ENCODE results near the gene TCEAL9.

TCEAL9 gene

DNA sequence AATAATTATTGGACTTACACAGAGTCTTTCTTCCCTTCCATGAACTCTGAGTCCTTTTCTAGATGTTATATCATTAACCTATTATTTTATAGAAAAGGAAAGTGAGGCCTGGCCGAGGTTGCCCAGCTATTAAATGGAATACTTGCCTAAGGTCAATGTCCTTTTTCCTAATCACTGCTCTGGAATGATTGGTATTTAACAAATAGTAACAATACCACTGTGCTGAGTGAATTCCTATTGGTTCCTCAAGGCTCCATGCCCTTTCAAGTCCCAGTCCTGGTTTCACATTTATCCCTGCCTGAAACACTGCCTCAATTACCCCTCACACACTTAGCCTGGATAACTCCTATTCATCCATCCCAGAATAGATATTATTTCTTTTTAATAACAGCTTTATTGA lies 6.2 kb downstream of the TCEAL9 start:
- WGBS (ENCODE audit: extremely low coverage, insufficient coverage, insufficient read length): no CpG with 5 or more reads among the region's 1 CpG
- Histone ChIP-seq H3K4ac (ENCODE audit: low read depth, low read length) (no peak overlapping the region), H2BK120ac (ENCODE audit: insufficient read depth, low read length, poor library complexity) (no peak overlapping the region), H3K4me1 (ENCODE audit: control insufficient read depth in 1 of 2, insufficient read depth in 2 of 2, low read length in 2 of 2) (peaks cover 0 to 5% of the 10 kb centered on the region in 2 experiments), H3K79me1 (ENCODE audit: low read length) (no peaks in the 10 kb centered on the region), H2BK12ac (ENCODE audit: low read length) (no peak overlapping the region), H4K12ac (ENCODE audit: low read depth, low read length) (no peak overlapping the region), H3K79me2 (ENCODE audit: control insufficient read depth, insufficient read depth, low read length, poor library complexity) (no peaks in the 10 kb centered on the region), H3K27ac (ENCODE audit: low read depth, low read length) (no peak overlapping the region), H2BK5ac (ENCODE audit: low read depth, low read length, poor library complexity) (no peak overlapping the region), H3K23ac (ENCODE audit: low read length) (no peak overlapping the region), H3K27me3 (ENCODE audit: insufficient read depth, low read length) (no peaks in the 10 kb centered on the region), H2AK5ac (ENCODE audit: low read length) (no peak overlapping the region), H2AFZ (ENCODE audit: insufficient read depth, low read length, poor library complexity) (no peak overlapping the region), H3K4me2 (ENCODE audit: low read length) (no peak overlapping the region), H3K9me3 (ENCODE audit: insufficient read depth, low read depth, low read length) (no peaks in the 10 kb centered on the region), H3K9ac (ENCODE audit: low read length) (no peak overlapping the region), H3K14ac (ENCODE audit: low read length) (no peak overlapping the region), H4K91ac (ENCODE audit: low read depth, low read length) (no peak overlapping the region), H3K4me3 (ENCODE audit: low read depth, low read length) (no peak overlapping the region), H4K8ac (ENCODE audit: low read depth, low read length) (no peak overlapping the region), H3K36me3 (ENCODE audit: control insufficient read depth in 1 of 2, insufficient read depth in 2 of 2, low read length in 2 of 2) (no peaks in the 10 kb centered on the region), H3K18ac (ENCODE audit: low read length) (no peak overlapping the region)
- peak in 1 of 2 donors; percentile 70 for DNase-seq

GRCh38 chrX:103363046-103363445 lies 6.7 kb downstream of the TCEAL9 start:
- no CpG with 5 or more reads among the region's 2 CpGs for WGBS (ENCODE audit: extremely low coverage, insufficient coverage, insufficient read length)
- Histone ChIP-seq H3K9ac (ENCODE audit: low read length) (no peak overlapping the region), H3K27ac (ENCODE audit: low read depth, low read length) (no peak overlapping the region), H3K4me2 (ENCODE audit: low read length) (no peak overlapping the region), H3K36me3 (ENCODE audit: control insufficient read depth in 1 of 2, insufficient read depth in 2 of 2, low read length in 2 of 2) (no peaks in the 10 kb centered on the region), H3K18ac (ENCODE audit: low read length) (no peak overlapping the region), H2BK120ac (ENCODE audit: insufficient read depth, low read length, poor library complexity) (no peak overlapping the region), H3K79me1 (ENCODE audit: low read length) (no peaks in the 10 kb centered on the region), H2AK5ac (ENCODE audit: low read length) (no peak overlapping the region), H4K91ac (ENCODE audit: low read depth, low read length) (no peak overlapping the region), H2AFZ (ENCODE audit: insufficient read depth, low read length, poor library complexity) (no peak overlapping the region), H3K4me3 (ENCODE audit: low read depth, low read length) (no peak overlapping the region), H4K12ac (ENCODE audit: low read depth, low read length) (no peak overlapping the region), H3K23ac (ENCODE audit: low read length) (no peak overlapping the region), H3K14ac (ENCODE audit: low read length) (no peak overlapping the region), H4K8ac (ENCODE audit: low read depth, low read length) (no peak overlapping the region), H2BK12ac (ENCODE audit: low read length) (no peak overlapping the region), H3K4ac (ENCODE audit: low read depth, low read length) (no peak overlapping the region), H2BK5ac (ENCODE audit: low read depth, low read length, poor library complexity) (no peak overlapping the region), H3K79me2 (ENCODE audit: control insufficient read depth, insufficient read depth, low read length, poor library complexity) (no peaks in the 10 kb centered on the region), H3K4me1 (ENCODE audit: control insufficient read depth in 1 of 2, insufficient read depth in 2 of 2, low read length in 2 of 2) (peaks cover 0 to 8% of the 10 kb centered on the region in 2 experiments), H3K9me3 (ENCODE audit: insufficient read depth, low read depth, low read length) (no peaks in the 10 kb centered on the region), H3K27me3 (ENCODE audit: insufficient read depth, low read length) (no peaks in the 10 kb centered on the region)
- peak in 1 of 2 donors; percentile 62 for DNase-seq

DNA sequence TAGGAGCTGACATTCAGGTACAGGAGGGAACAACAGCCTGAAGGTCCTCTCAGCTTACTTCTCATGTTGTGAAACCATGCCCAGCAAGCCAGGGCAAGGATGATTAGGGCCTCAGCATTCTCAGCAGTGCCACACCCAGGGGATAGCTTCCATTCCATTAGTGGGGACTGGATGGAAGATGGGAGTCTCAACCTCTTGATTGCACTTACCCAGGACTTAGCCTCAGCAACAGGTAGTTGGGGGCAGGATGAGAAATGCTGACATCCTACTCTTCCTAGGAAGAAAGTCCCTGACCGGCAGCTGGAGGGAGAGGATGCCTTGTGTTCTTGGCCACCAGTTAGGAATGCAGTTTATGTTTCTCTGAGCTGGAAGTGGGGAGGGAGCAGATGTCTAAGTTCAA lies 11.2 kb downstream of the TCEAL9 start:
- Histone ChIP-seq H2BK120ac (ENCODE audit: insufficient read depth, low read length, poor library complexity) (no peak overlapping the region), H2AK5ac (ENCODE audit: low read length) (no peak overlapping the region), H3K4me2 (ENCODE audit: low read length) (no peak overlapping the region), H3K23ac (ENCODE audit: low read length) (no peak overlapping the region), H3K4ac (ENCODE audit: low read depth, low read length) (no peak overlapping the region), H3K79me2 (ENCODE audit: control insufficient read depth, insufficient read depth, low read length, poor library complexity) (no peaks in the 10 kb centered on the region), H3K9ac (ENCODE audit: low read length) (no peak overlapping the region), H4K91ac (ENCODE audit: low read depth, low read length) (no peak overlapping the region), H3K4me1 (ENCODE audit: control insufficient read depth in 1 of 2, insufficient read depth in 2 of 2, low read length in 2 of 2) (peaks cover 0 to 8% of the 10 kb centered on the region in 2 experiments), H3K9me3 (ENCODE audit: insufficient read depth, low read depth, low read length) (no peaks in the 10 kb centered on the region), H3K27me3 (ENCODE audit: insufficient read depth, low read length) (no peaks in the 10 kb centered on the region), H2AFZ (ENCODE audit: insufficient read depth, low read length, poor library complexity) (no peak overlapping the region), H3K4me3 (ENCODE audit: low read depth, low read length) (no peak overlapping the region), H3K36me3 (ENCODE audit: control insufficient read depth in 1 of 2, insufficient read depth in 2 of 2, low read length in 2 of 2) (no peaks in the 10 kb centered on the region), H4K8ac (ENCODE audit: low read depth, low read length) (no peak overlapping the region), H3K18ac (ENCODE audit: low read length) (no peak overlapping the region), H2BK5ac (ENCODE audit: low read depth, low read length, poor library complexity) (no peak overlapping the region), H3K79me1 (ENCODE audit: low read length) (no peaks in the 10 kb centered on the region), H2BK12ac (ENCODE audit: low read length) (no peak overlapping the region), H3K14ac (ENCODE audit: low read length) (no peak overlapping the region), H4K12ac (ENCODE audit: low read depth, low read length) (no peak overlapping the region), H3K27ac (ENCODE audit: low read depth, low read length) (no peak overlapping the region)
- peak; percentile 23 to 42 for DNase-seq
- WGBS (ENCODE audit: extremely low coverage, insufficient coverage, insufficient read length): no CpG with 5 or more reads among the region's 1 CpG

DNA sequence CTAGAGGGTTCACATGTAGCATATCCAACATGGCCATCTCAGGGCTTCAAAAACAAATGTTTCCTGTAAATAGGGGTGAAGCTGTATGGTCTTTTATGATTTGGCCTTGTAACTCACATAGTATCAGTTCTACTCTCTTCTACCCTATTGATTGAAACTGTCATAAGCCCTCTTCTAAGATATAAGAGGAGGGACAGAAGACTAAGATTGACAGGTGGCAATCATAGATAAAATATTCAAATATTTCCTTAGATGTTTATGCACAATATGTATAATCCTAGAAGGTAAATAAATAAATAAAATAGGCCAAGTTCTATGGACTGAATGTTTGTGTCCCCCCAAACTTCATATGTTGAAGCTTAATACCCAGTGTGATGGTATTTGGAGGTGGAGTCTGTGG lies 13.2 kb downstream of the TCEAL9 start:
- Histone ChIP-seq H2BK5ac (ENCODE audit: low read depth, low read length, poor library complexity) (no peak overlapping the region), H2BK12ac (ENCODE audit: low read length) (no peak overlapping the region), H3K4me1 (ENCODE audit: control insufficient read depth in 1 of 2, insufficient read depth in 2 of 2, low read length in 2 of 2) (peaks cover 0 to 8% of the 10 kb centered on the region in 2 experiments), H3K4me3 (ENCODE audit: low read depth, low read length) (no peak overlapping the region), H3K23ac (ENCODE audit: low read length) (no peak overlapping the region), H4K91ac (ENCODE audit: low read depth, low read length) (no peak overlapping the region), H3K36me3 (ENCODE audit: control insufficient read depth in 1 of 2, insufficient read depth in 2 of 2, low read length in 2 of 2) (no peaks in the 10 kb centered on the region), H3K18ac (ENCODE audit: low read length) (no peak overlapping the region), H3K9me3 (ENCODE audit: insufficient read depth, low read depth, low read length) (no peaks in the 10 kb centered on the region), H3K27me3 (ENCODE audit: insufficient read depth, low read length) (no peaks in the 10 kb centered on the region), H3K79me1 (ENCODE audit: low read length) (no peaks in the 10 kb centered on the region), H3K79me2 (ENCODE audit: control insufficient read depth, insufficient read depth, low read length, poor library complexity) (no peaks in the 10 kb centered on the region), H4K12ac (ENCODE audit: low read depth, low read length) (no peak overlapping the region), H4K8ac (ENCODE audit: low read depth, low read length) (no peak overlapping the region), H3K4me2 (ENCODE audit: low read length) (no peak overlapping the region), H2AK5ac (ENCODE audit: low read length) (no peak overlapping the region), H2AFZ (ENCODE audit: insufficient read depth, low read length, poor library complexity) (no peak overlapping the region), H2BK120ac (ENCODE audit: insufficient read depth, low read length, poor library complexity) (no peak overlapping the region), H3K9ac (ENCODE audit: low read length) (no peak overlapping the region), H3K14ac (ENCODE audit: low read length) (no peak overlapping the region), H3K4ac (ENCODE audit: low read depth, low read length) (no peak overlapping the region), H3K27ac (ENCODE audit: low read depth, low read length) (no peak overlapping the region)
- DNase-seq: no peak

All from trophoblast cell (in vitro differentiated cells and primary cell).